ENCODE data around the gene TENM4. TPM values are rescaled to one million over a fixed set of nuclear protein-coding genes. Genes with fewer than 3 reads are reported as not detected.

Gene TENM4
- total and polyA plus RNA-seq, 2 of the 13 experiments (the other 11 are each of a cell fraction or from before 2014, with no cell fraction given) = not detected

DNA sequence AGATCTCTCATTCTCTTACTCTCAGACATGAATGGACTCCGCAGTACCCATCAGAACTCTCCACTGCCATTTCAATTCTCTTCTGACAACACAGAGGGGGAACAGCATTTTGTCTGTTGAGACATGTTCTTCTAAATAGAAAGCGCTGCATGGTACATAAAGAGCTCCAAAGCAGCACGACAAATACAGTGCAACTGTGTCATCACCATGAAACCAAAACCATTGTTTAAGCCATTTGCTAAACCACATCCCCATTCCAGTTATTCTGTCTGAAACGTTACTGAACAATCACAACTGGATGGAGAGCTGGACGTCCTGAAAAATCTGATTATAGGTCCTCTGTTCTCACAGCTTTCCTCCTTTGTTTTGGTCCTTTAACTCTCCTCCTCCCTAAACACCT lies 17.9 kb upstream of the TENM4 start:
- ATAC-seq (no peak), DNase-seq (ENCODE audit: low spot score) (no peak), FAIRE-seq (no peak)
- no peak overlapping the region for H3K27ac ChIP-seq (ENCODE audit: extremely low read length, insufficient read depth, low read length)
- no peak for TF ChIP-seq KAT2B (IDR thresholded peaks at IDR 0.05; ENCODE audit: borderline replicate concordance, low read depth, low read length)
- TF ChIP-seq ATF7 (IDR thresholded peaks at IDR 0.05) = no peak
- no peak for TF ChIP-seq ATF7 (CRISPR knock-in tag; IDR thresholded peaks at IDR 0.05)
- TF ChIP-seq ISL2 (CRISPR knock-in tag; IDR thresholded peaks at IDR 0.05) = no peak
- no peak for TF ChIP-seq FOSL1 (CRISPR knock-in tag; IDR thresholded peaks at IDR 0.05; ENCODE audit: borderline replicate concordance)
- TF ChIP-seq MAZ (IDR thresholded peaks at IDR 0.05; ENCODE audit: borderline replicate concordance, low read depth, low read length) = no peak
- TF ChIP-seq MAZ (CRISPR knock-in tag; IDR thresholded peaks at IDR 0.05; ENCODE audit: low read depth) = no peak
- TF ChIP-seq TARDBP (CRISPR knock-in tag; IDR thresholded peaks at IDR 0.05) = no peak
- TF ChIP-seq ZKSCAN8 (CRISPR knock-in tag; IDR thresholded peaks at IDR 0.05; ENCODE audit: borderline replicate concordance) = no peak
- TF ChIP-seq ZNF510 (CRISPR knock-in tag; IDR thresholded peaks at IDR 0.05; ENCODE audit: low read depth) = no peak
- TF ChIP-seq JUNB (CRISPR knock-in tag; IDR thresholded peaks at IDR 0.05; ENCODE audit: borderline replicate concordance) = no peak
- in situ Hi-C loops (cut with HindIII; ENCODE audit: extremely low pct_ligation_motif_present, low pct_unique_long_range_greater_than_20kb) = no loop called here
- no peaks in the 10 kb centered on the region for H3K36me3 ChIP-seq (replicated peaks in 1 of 2; ENCODE audit: control insufficient read depth in 1 of 2, insufficient read depth in 2 of 2, low read length in 2 of 2)
- no peak overlapping the region for H3K4me3 ChIP-seq (replicated peaks in 1 of 3; ENCODE audit: insufficient read depth in 1 of 3, low read depth in 2 of 3, low read length in 3 of 3)
- H3K79me2 ChIP-seq (ENCODE audit: insufficient read depth, low read length) = no peaks in the 10 kb centered on the region
- H3K27me3 ChIP-seq (ENCODE audit: control insufficient read depth in 1 of 2, insufficient read depth in 2 of 2, low read length in 2 of 2) = no peaks in the 10 kb centered on the region; a peak in 1 of 5 replicates
- intact Hi-C loops (cut with micrococcal nuclease; ENCODE audit: unreplicated experiment) = no loop called here
- no peaks in the 10 kb centered on the region for H4K20me1 ChIP-seq (ENCODE audit: insufficient read depth, low read length)
- no peak overlapping the region for H2AFZ ChIP-seq (ENCODE audit: low read length)
- no peak overlapping the region for H3K4me2 ChIP-seq (ENCODE audit: low read depth, low read length)
- H3K4me1 ChIP-seq (ENCODE audit: insufficient read depth, low read length) = no peaks in the 10 kb centered on the region
- POLR2A ChIA-PET = no interaction called here
- H3K9me3 ChIP-seq (ENCODE audit: low read length) = no peaks in the 10 kb centered on the region
- CTCF ChIA-PET (ENCODE audit: low intra/inter-chr PET ratio, low total read pairs) = no interaction called here
- no peak overlapping the region for H3K9ac ChIP-seq (ENCODE audit: insufficient read depth, low read depth, low read length)
- BruUV-seq (replicated peaks) = no TSS peak
- 5% methylated on average over 5 of the region's 5 CpGs for WGBS (ENCODE audit: low lambda C conversion rate)

DNA sequence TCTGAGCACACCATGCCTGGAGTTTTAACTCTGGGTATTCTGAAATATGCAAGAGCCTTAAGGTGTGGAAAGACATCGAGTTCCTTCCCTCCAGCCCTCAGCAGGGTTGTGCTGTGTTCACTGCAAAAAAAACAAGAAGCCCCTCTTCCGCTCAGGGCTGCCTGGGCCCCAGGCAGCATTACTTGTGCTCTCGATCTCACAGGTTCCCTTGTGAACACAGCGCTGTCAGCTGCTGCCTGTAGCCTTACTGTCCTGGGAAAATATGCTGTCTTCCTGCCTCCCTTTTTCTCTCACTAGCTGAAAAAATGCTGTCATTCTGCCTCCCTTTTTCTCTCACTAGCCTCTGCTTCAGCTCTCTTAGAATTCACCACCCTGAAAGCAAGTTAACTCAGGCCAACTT lies 15.7 kb upstream of the TENM4 start:
- Histone ChIP-seq H4K20me1 (ENCODE audit: insufficient read depth, low read length) (no peaks in the 10 kb centered on the region), H3K9ac (ENCODE audit: insufficient read depth, low read depth, low read length) (no peak overlapping the region), H3K4me3 (replicated peaks in 1 of 3; ENCODE audit: insufficient read depth in 1 of 3, low read depth in 2 of 3, low read length in 3 of 3) (no peak overlapping the region), H3K4me1 (ENCODE audit: insufficient read depth, low read length) (no peaks in the 10 kb centered on the region), H3K9me3 (ENCODE audit: low read length) (no peaks in the 10 kb centered on the region), H3K79me2 (ENCODE audit: insufficient read depth, low read length) (no peaks in the 10 kb centered on the region), H3K27me3 (ENCODE audit: control insufficient read depth in 1 of 2, insufficient read depth in 2 of 2, low read length in 2 of 2) (no peaks in the 10 kb centered on the region; a peak in 2 of 5 replicates), H2AFZ (ENCODE audit: low read length) (no peak overlapping the region), H3K36me3 (replicated peaks in 1 of 2; ENCODE audit: control insufficient read depth in 1 of 2, insufficient read depth in 2 of 2, low read length in 2 of 2) (no peaks in the 10 kb centered on the region), H3K4me2 (ENCODE audit: low read depth, low read length) (no peak overlapping the region), H3K27ac (ENCODE audit: extremely low read length, insufficient read depth, low read length) (no peak overlapping the region)
- intact Hi-C loops (cut with micrococcal nuclease; ENCODE audit: unreplicated experiment) = no loop called here
- ATAC-seq (no peak), FAIRE-seq (no peak), DNase-seq (ENCODE audit: low spot score) (no peak)
- POLR2A ChIA-PET = no interaction called here
- TF ChIP-seq HNF4A (CRISPR knock-in tag; IDR thresholded peaks at IDR 0.05) (no peak), XBP1 (CRISPR knock-in tag; IDR thresholded peaks at IDR 0.05) (no peak), KAT2B (IDR thresholded peaks at IDR 0.05; ENCODE audit: borderline replicate concordance, low read depth, low read length) (no peak), ZNF615 (CRISPR knock-in tag; IDR thresholded peaks at IDR 0.05; ENCODE audit: borderline replicate concordance) (no peak), PHF20 (CRISPR knock-in tag; IDR thresholded peaks at IDR 0.05) (no peak), SOX5 (CRISPR knock-in tag; IDR thresholded peaks at IDR 0.05; ENCODE audit: borderline replicate concordance) (no peak), POLR2AphosphoS2 (IDR thresholded peaks at IDR 0.05; ENCODE audit: low read depth, low read length) (no peak), ELF4 (CRISPR knock-in tag; IDR thresholded peaks at IDR 0.05; ENCODE audit: borderline replicate concordance) (no peak), MYC (CRISPR knock-in tag; IDR thresholded peaks at IDR 0.05; ENCODE audit: borderline replicate concordance) (no peak), ZNF546 (CRISPR knock-in tag; conservative IDR thresholded peaks at IDR 0.05) (no peak), CC2D1A (CRISPR knock-in tag; IDR thresholded peaks at IDR 0.05) (no peak)
- in situ Hi-C loops (cut with HindIII; ENCODE audit: extremely low pct_ligation_motif_present, low pct_unique_long_range_greater_than_20kb) = no loop called here
- 2% methylated on average over 4 of the region's 4 CpGs for WGBS (ENCODE audit: low lambda C conversion rate)
- CTCF ChIA-PET (ENCODE audit: low intra/inter-chr PET ratio, low total read pairs) = no interaction called here
- no TSS peak for BruUV-seq (replicated peaks)

All from HepG2 (cell line).